ENCODE results near the gene BAD. TPM values are rescaled to one million over a fixed set of nuclear protein-coding genes. Genes with fewer than 3 reads are reported as not detected.
"Not testable (repeated sequence)": the region's sequence is repeated elsewhere in the genome, so short reads cannot be mapped to it uniquely, and the experiment has no call there.

BAD gene
- total and polyA plus RNA-seq, 2 donors: 64.1 to 65.8 TPM

GRCh38 chr11:64317325-64317960, 33.0 kb upstream of the BAD start, which contains the start of gene TRMT112:
TRMT112 (minus strand) TSS chr11:64317559; CDS start chr11:64317526, 33 bp downstream.
- under 1% methylated on average over 43 of the region's 43 CpGs for WGBS

GRCh38 chr11:64316672-64317324, 32.3 kb upstream of the BAD start:
- H3K27me3 ChIP-seq (ENCODE audit: control insufficient read depth in 2 of 2, insufficient read depth in 1 of 2, low read length in 1 of 2): no peaks in the 10 kb centered on the region
- H3K27ac ChIP-seq (ENCODE audit: low read depth in 1 of 2, low read length in 1 of 2): peak overlapping the region; percentile 96 to 99
- DNase-seq (ENCODE audit: low read depth in 6 of 9, low spot score in 9 of 9): peak in 1 of 9 donors; percentile 53
- H3K4me1 ChIP-seq (ENCODE audit: control insufficient read depth in 2 of 2, insufficient read depth in 2 of 2, low read length in 2 of 2): peaks cover 11 to 33% of the 10 kb centered on the region in 2 donors
- peaks cover 44% of the 10 kb centered on the region in 2 donors for H3K36me3 ChIP-seq (ENCODE audit: control insufficient read depth in 2 of 2, insufficient read depth in 2 of 2, low read length in 1 of 2)
- H3K9me3 ChIP-seq (ENCODE audit: control insufficient read depth in 2 of 2, insufficient read depth in 1 of 2, low read length in 1 of 2): peaks cover 1 to 4% of the 10 kb centered on the region in 2 donors
- 12% methylated on average over 32 of the region's 32 CpGs for WGBS
- H3K4me3 ChIP-seq (ENCODE audit: low read length in 2 of 2): peak overlapping the region; percentile 71 to 96

More at GRCh38 chr11:64317325-64317960, 33.0 kb upstream of the BAD start, which contains the start of gene TRMT112:
- Histone ChIP-seq H3K27ac (ENCODE audit: low read depth in 1 of 2, low read length in 1 of 2) (peak within 1 kb of the TSS; percentile 96 to 99), H3K9me3 (ENCODE audit: control insufficient read depth in 2 of 2, insufficient read depth in 1 of 2, low read length in 1 of 2) (peaks cover 1 to 4% of the 10 kb centered on the region in 2 donors), H3K4me3 (ENCODE audit: low read length in 2 of 2) (peak within 1 kb of the TSS; percentile 71 to 96), H3K4me1 (ENCODE audit: control insufficient read depth in 2 of 2, insufficient read depth in 2 of 2, low read length in 2 of 2) (peaks cover 11 to 38% of the 10 kb centered on the region in 2 donors), H3K36me3 (ENCODE audit: control insufficient read depth in 2 of 2, insufficient read depth in 2 of 2, low read length in 1 of 2) (peaks cover 43 to 45% of the 10 kb centered on the region in 2 donors), H3K27me3 (ENCODE audit: control insufficient read depth in 2 of 2, insufficient read depth in 1 of 2, low read length in 1 of 2) (no peaks in the 10 kb centered on the region)
- DNase-seq (ENCODE audit: low read depth in 6 of 9, low spot score in 9 of 9): peak; percentile 91 to 99 (median 98)

GRCh38 chr11:64315667-64316526, 31.4 kb upstream of the BAD start:
- peaks cover 37 to 39% of the 10 kb centered on the region in 2 donors for H3K36me3 ChIP-seq (ENCODE audit: control insufficient read depth in 2 of 2, insufficient read depth in 2 of 2, low read length in 1 of 2)
- DNase-seq (ENCODE audit: low read depth in 6 of 9, low spot score in 9 of 9); H3K9me3 ChIP-seq (ENCODE audit: control insufficient read depth in 2 of 2, insufficient read depth in 1 of 2, low read length in 1 of 2); H3K4me3 ChIP-seq (ENCODE audit: low read length in 2 of 2); H3K27me3 ChIP-seq (ENCODE audit: control insufficient read depth in 2 of 2, insufficient read depth in 1 of 2, low read length in 1 of 2): not testable (repeated sequence)
- 95% methylated on average over 25 of the region's 25 CpGs for WGBS
- H3K4me1 ChIP-seq (ENCODE audit: control insufficient read depth in 2 of 2, insufficient read depth in 2 of 2, low read length in 2 of 2): peaks cover 11 to 33% of the 10 kb centered on the region in 2 donors
- H3K27ac ChIP-seq (ENCODE audit: low read depth in 1 of 2, low read length in 1 of 2): peak overlapping the region in 1 of 2 donors; percentile 11

GRCh38 chr11:64314805-64315561, 30.5 kb upstream of the BAD start:
- H3K27me3 ChIP-seq (ENCODE audit: control insufficient read depth in 2 of 2, insufficient read depth in 1 of 2, low read length in 1 of 2): no peaks in the 10 kb centered on the region
- H3K9me3 ChIP-seq (ENCODE audit: control insufficient read depth in 2 of 2, insufficient read depth in 1 of 2, low read length in 1 of 2): peaks cover 1 to 4% of the 10 kb centered on the region in 2 donors
- peaks cover 29 to 36% of the 10 kb centered on the region in 2 donors for H3K36me3 ChIP-seq (ENCODE audit: control insufficient read depth in 2 of 2, insufficient read depth in 2 of 2, low read length in 1 of 2)
- H3K4me1 ChIP-seq (ENCODE audit: control insufficient read depth in 2 of 2, insufficient read depth in 2 of 2, low read length in 2 of 2): peaks cover 11 to 33% of the 10 kb centered on the region in 2 donors
- no peak overlapping the region for H3K4me3 ChIP-seq (ENCODE audit: low read length in 2 of 2)
- no peak overlapping the region for H3K27ac ChIP-seq (ENCODE audit: low read depth in 1 of 2, low read length in 1 of 2)
- DNase-seq (ENCODE audit: low read depth in 6 of 9, low spot score in 9 of 9): no peak
- WGBS: 97% methylated on average over 24 of the region's 24 CpGs

- WGBS: 97% methylated on average over 19 of the region's 19 CpGs
- Histone ChIP-seq H3K9me3 (ENCODE audit: control insufficient read depth in 2 of 2, insufficient read depth in 1 of 2, low read length in 1 of 2) (peaks cover 1 to 4% of the 10 kb centered on the region in 2 donors), H3K4me3 (ENCODE audit: low read length in 2 of 2) (no peak overlapping the region), H3K27ac (ENCODE audit: low read depth in 1 of 2, low read length in 1 of 2) (no peak overlapping the region), H3K27me3 (ENCODE audit: control insufficient read depth in 2 of 2, insufficient read depth in 1 of 2, low read length in 1 of 2) (no peaks in the 10 kb centered on the region), H3K4me1 (ENCODE audit: control insufficient read depth in 2 of 2, insufficient read depth in 2 of 2, low read length in 2 of 2) (peaks cover 9 to 29% of the 10 kb centered on the region in 2 donors), H3K36me3 (ENCODE audit: control insufficient read depth in 2 of 2, insufficient read depth in 2 of 2, low read length in 1 of 2) (peaks cover 32 to 36% of the 10 kb centered on the region in 2 donors)
- no peak for DNase-seq (ENCODE audit: low read depth in 6 of 9, low spot score in 9 of 9)
Observed at GRCh38 chr11:64314146-64314804, 29.8 kb upstream of the BAD start.

GRCh38 chr11:64313491-64314145, 29.2 kb upstream of the BAD start:
- Histone ChIP-seq H3K27me3 (ENCODE audit: control insufficient read depth in 2 of 2, insufficient read depth in 1 of 2, low read length in 1 of 2) (no peaks in the 10 kb centered on the region), H3K4me3 (ENCODE audit: low read length in 2 of 2) (no peak overlapping the region), H3K9me3 (ENCODE audit: control insufficient read depth in 2 of 2, insufficient read depth in 1 of 2, low read length in 1 of 2) (peaks cover 1 to 4% of the 10 kb centered on the region in 2 donors), H3K36me3 (ENCODE audit: control insufficient read depth in 2 of 2, insufficient read depth in 2 of 2, low read length in 1 of 2) (peaks cover 35 to 36% of the 10 kb centered on the region in 2 donors), H3K4me1 (ENCODE audit: control insufficient read depth in 2 of 2, insufficient read depth in 2 of 2, low read length in 2 of 2) (peaks cover 4 to 23% of the 10 kb centered on the region in 2 donors), H3K27ac (ENCODE audit: low read depth in 1 of 2, low read length in 1 of 2) (no peak overlapping the region)
- no peak for DNase-seq (ENCODE audit: low read depth in 6 of 9, low spot score in 9 of 9)
- WGBS: 95% methylated on average over 18 of the region's 18 CpGs

GRCh38 chr11:64312947-64313346, 28.5 kb upstream of the BAD start:
- no peak for DNase-seq (ENCODE audit: low read depth in 6 of 9, low spot score in 9 of 9)
- WGBS: 96% methylated on average over 10 of the region's 10 CpGs
- H3K36me3 ChIP-seq (ENCODE audit: control insufficient read depth in 2 of 2, insufficient read depth in 2 of 2, low read length in 1 of 2): peaks cover 35 to 36% of the 10 kb centered on the region in 2 donors
- peaks cover 4 to 19% of the 10 kb centered on the region in 2 donors for H3K4me1 ChIP-seq (ENCODE audit: control insufficient read depth in 2 of 2, insufficient read depth in 2 of 2, low read length in 2 of 2)
- no peaks in the 10 kb centered on the region for H3K27me3 ChIP-seq (ENCODE audit: control insufficient read depth in 2 of 2, insufficient read depth in 1 of 2, low read length in 1 of 2)
- peaks cover 0 to 1% of the 10 kb centered on the region in 2 donors for H3K9me3 ChIP-seq (ENCODE audit: control insufficient read depth in 2 of 2, insufficient read depth in 1 of 2, low read length in 1 of 2)
- no peak overlapping the region for H3K27ac ChIP-seq (ENCODE audit: low read depth in 1 of 2, low read length in 1 of 2)
- no peak overlapping the region for H3K4me3 ChIP-seq (ENCODE audit: low read length in 2 of 2)

Measured in thymus (tissue), 11 donors.